ENCODE data around the gene SRRM3. TPM values are rescaled to one million over a fixed set of nuclear protein-coding genes. Genes with fewer than 3 reads are reported as not detected.
A peak's percentile ranks its signal among the peaks of the same experiment; 100 is the strongest.

Gene SRRM3
- total and polyA plus RNA-seq, 2 experiments from 2014 or later: 8.6 to 13.8 TPM

GRCh38 chr7:76267894-76268183 lies 66.1 kb downstream of the SRRM3 start:
- TF ChIP-seq STAT1 (IDR thresholded peaks at IDR 0.05; ENCODE audit: unreplicated experiment) (no peak), ETS1 (IDR thresholded peaks at IDR 0.05) (no peak), ZNF331 (CRISPR knock-in tag; IDR thresholded peaks at IDR 0.05; ENCODE audit: low read depth) (no peak), ZNF462 (CRISPR knock-in tag; IDR thresholded peaks at IDR 0.05) (no peak), CREB1 (CRISPR knock-in tag; IDR thresholded peaks at IDR 0.05; ENCODE audit: low read depth) (no peak), JUNB (IDR thresholded peaks at IDR 0.05; ENCODE audit: unreplicated experiment) (no peak), EZH2phosphoT487 (IDR thresholded peaks at IDR 0.05; ENCODE audit: unreplicated experiment) (no peak), REST (IDR thresholded peaks at IDR 0.05; ENCODE audit: unreplicated experiment) (no peak), CTCF (conservative IDR thresholded peaks at IDR 0.05; ENCODE audit: low read depth in 2 of 2) (no peak), NANOG (IDR thresholded peaks at IDR 0.05; ENCODE audit: borderline replicate concordance) (no peak)
- ATAC-seq (peak; percentile 18), DNase-seq (ENCODE audit: low spot score) (peak; percentile 60)
- H3K4me3 ChIP-seq: peak overlapping the region; percentile 61; the same call in 1 of the 2 replicates
- no peaks in the 10 kb centered on the region; the same call in 2 of the 3 replicates for H3K9me3 Mint-ChIP-seq
- H3K9me2 ChIP-seq (ENCODE audit: insufficient read depth): no peaks in the 10 kb centered on the region
- H3K4me3 Mint-ChIP-seq: peak overlapping the region; percentile 54; the same call in 2 of the 3 replicates
- H3K79me2 ChIP-seq (replicated peaks; ENCODE audit: insufficient read depth): no peaks in the 10 kb centered on the region
- H2AFZ ChIP-seq: no peak overlapping the region
- H3K4me2 ChIP-seq: peak overlapping the region; percentile 94
- no peak overlapping the region for H3K27ac ChIP-seq (ENCODE audit: low read depth)
- peaks cover 32% of the 10 kb centered on the region for H3K4me1 ChIP-seq (ENCODE audit: insufficient read depth)
- H3K4me1 Mint-ChIP-seq: peaks cover 36% of the 10 kb centered on the region
- peaks cover 3% of the 10 kb centered on the region for H3F3A ChIP-seq (replicated peaks; ENCODE audit: low read depth)
- H4K20me1 ChIP-seq (replicated peaks; ENCODE audit: insufficient read depth): no peaks in the 10 kb centered on the region
- H3K27me3 Mint-ChIP-seq (ENCODE audit: insufficient read depth, low read depth, poor library complexity): peaks cover 26% of the 10 kb centered on the region
- H3K36me3 Mint-ChIP-seq (ENCODE audit: low read depth): no peaks in the 10 kb centered on the region; the same call in 2 of the 3 replicates
- H3K27ac Mint-ChIP-seq: no peak overlapping the region
- H3K27me3 ChIP-seq (ENCODE audit: insufficient read depth): peaks cover 5% of the 10 kb centered on the region
- no peaks in the 10 kb centered on the region for H3K36me3 ChIP-seq (ENCODE audit: insufficient read depth)

Data from GM23338 (cell line).